NCI-H2227 (cell line): ENCODE data around the gene CFAP54.
A peak's percentile ranks its signal among the peaks of the same experiment; 100 is the strongest.
"Not testable (repeated sequence)": the region's sequence is repeated elsewhere in the genome, so short reads cannot be mapped to it uniquely, and the experiment has no call there.

Experiments
- DNase-seq: peaks from one replicate; lab custom pipeline; 2025; ENCODE audit not compliant: unreplicated experiment; lab: John Stamatoyannopoulos, UW

Gene CFAP54

GRCh38 chr12:96510306-96510764 is 21.0 kb downstream of the CFAP54 start:
- no peak for DNase-seq

DNA sequence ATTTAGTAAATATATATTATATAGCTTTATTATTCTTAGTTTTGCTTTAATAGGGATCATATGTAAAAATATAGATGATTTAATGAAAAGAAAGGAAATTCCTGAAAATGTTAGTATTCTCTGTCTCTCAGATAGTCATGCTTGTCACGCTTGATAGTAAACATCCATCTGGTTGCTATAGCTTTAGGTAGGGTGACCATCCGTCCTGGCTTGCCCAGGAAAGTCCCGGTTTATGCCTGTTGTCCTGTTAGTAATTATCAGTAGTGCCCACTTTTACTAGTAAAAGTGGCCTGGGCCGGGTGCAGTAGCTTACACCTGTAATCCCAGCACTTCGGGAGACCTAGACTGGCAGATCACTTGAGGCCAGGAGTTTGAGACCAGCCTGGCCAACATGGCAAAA is 23.8 kb downstream of the CFAP54 start:
- DNase-seq, result no peak

DNA sequence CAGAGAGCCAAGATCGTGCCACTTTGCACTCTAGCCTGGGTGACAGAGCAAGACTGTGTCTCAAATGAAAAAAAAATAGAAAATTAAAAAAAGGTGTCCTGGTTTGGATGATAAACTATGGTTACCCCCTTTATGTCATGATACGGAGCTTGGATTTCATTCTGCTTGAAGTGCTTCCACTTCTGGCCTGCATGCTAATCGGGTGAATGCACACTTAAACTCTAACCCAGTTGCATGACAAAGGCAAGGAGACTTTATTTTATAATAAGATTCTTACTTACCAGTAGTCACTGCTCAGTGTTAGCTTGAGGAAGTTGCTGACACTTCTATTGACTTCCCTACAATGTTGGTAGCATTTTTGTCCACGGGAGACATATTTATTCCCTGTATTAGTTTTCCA is 24.3 kb downstream of the CFAP54 start:
- no peak for DNase-seq

- no peak for DNase-seq
Measured at GRCh38 chr12:96514328-96514727, 25.0 kb downstream of the CFAP54 start.

DNA sequence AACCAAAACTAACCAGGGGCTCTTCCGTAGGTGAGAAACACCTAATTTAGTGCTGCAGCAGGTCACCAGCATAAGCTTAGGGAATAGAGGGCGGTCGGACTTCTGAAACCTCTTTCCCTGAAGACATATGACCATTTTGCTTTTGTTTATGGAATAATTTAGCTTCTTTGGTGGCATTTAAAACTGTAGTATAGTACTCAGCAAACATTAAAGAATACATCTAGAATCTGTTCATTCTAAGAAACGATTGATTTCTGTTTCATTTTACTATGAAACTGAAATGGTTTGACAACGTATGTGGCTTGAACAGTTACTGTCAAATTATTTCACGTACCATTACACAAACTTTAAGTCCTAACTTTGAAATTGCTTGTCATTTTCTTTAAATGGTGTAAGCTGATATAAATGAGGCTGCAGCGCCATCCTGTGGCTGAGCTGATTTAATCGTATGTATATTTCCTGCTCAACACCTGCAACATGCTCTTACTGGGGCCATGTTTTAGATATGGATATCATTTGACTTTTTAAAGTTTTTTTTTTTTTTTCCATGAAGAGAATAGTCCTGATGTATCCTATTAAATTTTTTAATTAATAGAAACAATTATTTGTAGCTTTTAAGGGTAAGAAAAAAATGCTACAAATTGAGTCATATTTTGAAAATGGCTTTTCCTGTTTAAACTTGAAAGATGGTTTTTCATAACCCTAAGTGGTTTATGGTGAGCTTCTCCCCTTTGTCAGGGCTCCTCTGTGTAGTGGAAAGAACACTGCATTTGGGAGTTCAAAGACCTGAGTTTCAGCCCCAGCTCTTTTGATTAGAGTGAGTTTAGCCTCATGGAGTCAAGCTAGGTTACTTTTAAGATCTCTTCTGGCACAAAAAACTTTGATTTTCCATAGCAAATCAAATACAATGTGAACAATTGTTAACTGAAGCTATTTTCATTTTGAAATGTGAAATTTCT is 27.4 kb downstream of the CFAP54 start:
- peak; percentile 64 for DNase-seq

DNA sequence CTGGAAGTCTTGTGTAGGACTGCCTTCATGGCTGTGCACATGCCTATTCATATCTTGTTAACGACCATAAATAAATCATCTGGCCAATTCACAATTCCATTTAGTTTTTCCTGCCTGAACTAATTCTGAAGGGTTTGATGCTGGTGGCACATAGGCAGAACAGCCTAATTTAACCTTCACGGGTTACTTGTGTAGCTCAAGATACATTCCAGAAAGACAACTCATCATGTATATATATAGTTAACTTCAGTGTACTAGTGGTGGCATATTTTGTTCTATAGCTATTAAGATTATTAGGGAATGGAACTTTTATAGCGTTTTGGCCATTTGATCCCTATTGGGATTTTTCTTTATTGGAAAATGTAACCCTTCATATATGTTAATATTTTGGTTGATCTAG is 31.4 kb downstream of the CFAP54 start:
- DNase-seq, result no peak

GRCh38 chr12:96521895-96522682 is 32.7 kb downstream of the CFAP54 start:
- DNase-seq, result no peak

DNA sequence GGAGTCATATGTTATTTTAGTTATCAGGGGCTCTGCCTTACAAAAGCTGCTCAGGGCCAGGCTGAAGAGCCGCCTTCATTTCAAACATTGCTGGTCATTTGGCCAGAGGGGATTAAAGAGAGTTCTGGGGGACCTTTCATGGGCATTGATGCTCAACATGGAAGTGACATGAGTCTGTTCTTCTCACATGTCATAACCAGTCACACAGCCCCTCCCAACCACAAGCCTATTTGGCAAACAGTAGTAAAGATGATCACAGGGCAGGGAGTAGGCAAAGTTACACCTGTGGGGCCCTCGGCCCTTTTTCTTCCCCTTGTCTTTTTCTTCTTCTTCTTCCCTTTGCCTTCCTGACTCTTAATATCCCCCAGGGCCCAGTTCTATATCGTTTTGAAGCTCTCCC is 33.3 kb downstream of the CFAP54 start:
- DNase-seq, result no peak

DNA sequence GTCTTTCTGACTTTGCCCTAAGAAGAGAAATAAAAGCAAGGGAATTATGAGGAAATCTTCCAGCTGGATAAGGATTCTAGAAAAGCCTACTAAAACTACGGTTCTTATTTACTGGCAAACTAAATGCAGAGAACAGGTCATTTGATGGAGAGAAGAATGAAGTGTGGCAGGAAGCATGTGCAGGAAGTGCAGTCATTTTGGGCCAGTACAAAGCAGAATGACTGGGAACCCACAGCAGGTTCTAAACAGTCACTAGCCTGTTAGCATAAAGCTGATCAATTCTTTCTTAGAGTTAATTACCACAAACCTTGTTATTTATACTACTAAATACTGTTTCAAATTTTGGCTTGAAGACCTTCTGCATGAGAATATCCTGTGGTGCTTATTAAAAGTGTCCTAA is 36.7 kb downstream of the CFAP54 start:
- DNase-seq, result no peak

GRCh38 chr12:96529912-96530311 is 40.5 kb downstream of the CFAP54 start:
- DNase-seq, result no peak

- DNase-seq, result no peak
Measured at GRCh38 chr12:96534339-96534738, 45.0 kb downstream of the CFAP54 start.

GRCh38 chr12:96548384-96548783 is 59.0 kb downstream of the CFAP54 start:
- DNase-seq, result no peak

DNA sequence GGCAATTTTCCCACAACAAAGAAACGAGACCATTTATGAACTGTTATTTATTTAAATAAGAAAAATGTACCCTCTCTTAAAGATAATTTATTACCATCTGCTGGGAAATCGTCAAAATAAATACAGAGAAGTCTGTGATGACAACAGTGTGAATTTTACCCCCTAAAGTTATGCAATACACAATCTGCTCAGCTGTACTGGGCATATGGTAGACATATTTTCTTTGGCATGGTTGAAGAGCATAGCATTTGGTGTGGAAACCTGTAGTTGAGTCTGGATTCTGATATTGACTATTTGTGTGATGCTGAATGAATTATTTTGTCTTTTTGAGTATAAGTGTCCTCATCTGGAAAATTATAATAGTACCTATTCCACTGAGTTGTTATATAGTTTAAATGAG is 60.0 kb downstream of the CFAP54 start:
- no peak for DNase-seq

- DNase-seq, result no peak
Measured at GRCh38 chr12:96570579-96570978, 81.2 kb downstream of the CFAP54 start.

- no peak for DNase-seq
Measured at GRCh38 chr12:96571101-96571862, 81.9 kb downstream of the CFAP54 start.

DNA sequence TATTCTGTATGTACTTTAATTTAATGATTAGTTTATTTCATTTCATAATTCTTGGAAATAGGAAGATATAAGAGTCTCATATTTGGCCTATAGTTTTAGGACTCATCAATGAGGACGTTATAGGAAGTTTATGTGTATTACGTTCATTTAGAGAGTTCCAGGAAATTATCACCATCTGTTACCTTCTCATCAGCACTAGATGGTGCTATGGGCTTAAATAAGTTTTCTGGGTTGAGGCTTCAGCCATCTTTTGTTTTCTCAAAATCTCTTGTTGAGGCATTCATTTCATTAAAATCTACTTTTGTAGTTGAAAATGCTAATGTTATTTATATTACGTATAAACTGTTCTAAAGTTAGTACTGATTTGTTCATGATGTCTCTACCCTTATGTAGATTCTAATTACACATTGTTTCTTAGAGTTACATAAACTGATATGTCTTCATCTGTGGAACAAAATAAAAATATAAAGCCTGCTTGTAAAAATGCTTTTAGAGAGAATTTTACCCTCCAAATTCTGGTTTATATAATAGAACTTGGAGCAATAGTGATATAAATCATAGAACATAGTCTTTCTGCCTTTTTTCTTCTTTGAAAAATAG is 89.2 kb downstream of the CFAP54 start:
- peak; percentile 75 for DNase-seq

DNA sequence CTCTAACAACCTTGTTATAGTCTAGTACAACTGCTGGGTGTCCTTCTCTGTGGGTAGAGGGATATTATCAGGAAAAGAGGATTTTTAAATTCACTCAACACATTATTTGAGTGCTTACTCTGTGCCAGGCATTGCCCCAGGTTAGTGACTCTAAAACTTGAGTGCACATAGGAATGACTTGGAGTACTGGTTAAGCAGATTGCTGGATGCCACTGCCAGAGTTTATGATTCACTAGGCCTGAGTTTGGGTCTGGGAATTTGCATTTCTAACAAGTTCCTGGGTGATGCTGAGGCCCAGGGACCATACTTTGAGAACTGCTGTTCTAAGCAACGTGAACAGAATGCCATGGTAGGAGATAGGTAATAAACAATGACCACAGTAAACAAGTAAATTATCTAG is 96.6 kb downstream of the CFAP54 start:
- DNase-seq, result no peak

GRCh38 chr12:96587691-96588090 is 98.3 kb downstream of the CFAP54 start:
- DNase-seq, result no peak

- no peak for DNase-seq
Measured at GRCh38 chr12:96590970-96591369, 101.6 kb downstream of the CFAP54 start.

DNA sequence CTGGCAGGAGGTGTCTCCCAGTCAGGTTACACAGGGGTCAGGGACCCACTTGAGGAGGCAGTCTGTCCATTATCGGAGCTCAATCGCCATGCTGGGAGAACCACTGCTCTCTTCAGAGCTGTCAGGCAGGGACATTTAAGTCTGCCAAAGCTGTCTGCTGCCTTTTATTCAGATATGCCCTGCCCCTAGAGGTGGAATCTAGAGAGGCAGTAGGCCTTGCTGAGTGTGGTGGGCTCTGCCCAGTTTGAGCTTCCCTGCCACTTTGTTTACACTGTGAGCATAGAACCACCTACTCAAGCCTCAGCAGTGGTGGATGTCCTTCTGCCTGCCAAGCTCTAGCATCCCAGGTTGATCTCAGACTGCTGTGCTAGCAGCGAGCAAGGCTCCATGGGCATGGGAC is 115.0 kb downstream of the CFAP54 start:
- DNase-seq, result not testable (repeated sequence)

DNA sequence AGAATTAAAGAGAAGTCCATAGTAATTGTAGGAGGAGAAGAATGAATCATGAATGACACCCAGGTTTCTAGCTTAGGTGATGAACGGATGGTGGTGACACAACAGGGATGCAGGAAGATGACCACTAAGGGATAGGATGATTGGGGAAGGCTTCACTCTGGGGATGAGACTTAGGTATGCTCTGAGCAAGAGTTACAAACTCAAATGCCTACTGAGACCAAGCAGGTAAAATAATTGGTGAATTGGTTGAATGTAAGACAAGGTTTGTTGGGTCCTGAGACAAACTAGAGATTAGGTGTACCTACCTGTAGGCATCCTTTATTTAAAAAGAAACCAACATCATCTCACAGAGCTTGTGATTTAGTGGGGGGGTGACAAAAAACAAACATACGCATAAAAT is 116.3 kb downstream of the CFAP54 start:
- no peak for DNase-seq
